C4-2B (cell line): ENCODE data around the gene OR10T2.
"Not testable (repeated sequence)": the region's sequence is repeated elsewhere in the genome, so short reads cannot be mapped to it uniquely, and the experiment has no call there.

ENCODE experiments used
- H3K27ac ChIP-seq: fragments of 450-650 bp; 2 replicates; pipeline ENCODE4 v1.5.1; 2017
- ZFX ChIP-seq: fragments of 450-650 bp; IDR thresholded peaks from 2 replicates; pipeline ENCODE4 v1.6.1; 2017
- TF ChIP-seq, protein P1 (sequence below): fragments of 450-650 bp; conservative IDR thresholded peaks from 2 replicates; pipeline ENCODE4 v1.5.1; 2017; ENCODE audit warnings: mild to moderate bottlenecking

OR10T2 gene, protein sequence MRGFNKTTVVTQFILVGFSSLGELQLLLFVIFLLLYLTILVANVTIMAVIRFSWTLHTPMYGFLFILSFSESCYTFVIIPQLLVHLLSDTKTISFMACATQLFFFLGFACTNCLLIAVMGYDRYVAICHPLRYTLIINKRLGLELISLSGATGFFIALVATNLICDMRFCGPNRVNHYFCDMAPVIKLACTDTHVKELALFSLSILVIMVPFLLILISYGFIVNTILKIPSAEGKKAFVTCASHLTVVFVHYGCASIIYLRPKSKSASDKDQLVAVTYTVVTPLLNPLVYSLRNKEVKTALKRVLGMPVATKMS

DNA sequence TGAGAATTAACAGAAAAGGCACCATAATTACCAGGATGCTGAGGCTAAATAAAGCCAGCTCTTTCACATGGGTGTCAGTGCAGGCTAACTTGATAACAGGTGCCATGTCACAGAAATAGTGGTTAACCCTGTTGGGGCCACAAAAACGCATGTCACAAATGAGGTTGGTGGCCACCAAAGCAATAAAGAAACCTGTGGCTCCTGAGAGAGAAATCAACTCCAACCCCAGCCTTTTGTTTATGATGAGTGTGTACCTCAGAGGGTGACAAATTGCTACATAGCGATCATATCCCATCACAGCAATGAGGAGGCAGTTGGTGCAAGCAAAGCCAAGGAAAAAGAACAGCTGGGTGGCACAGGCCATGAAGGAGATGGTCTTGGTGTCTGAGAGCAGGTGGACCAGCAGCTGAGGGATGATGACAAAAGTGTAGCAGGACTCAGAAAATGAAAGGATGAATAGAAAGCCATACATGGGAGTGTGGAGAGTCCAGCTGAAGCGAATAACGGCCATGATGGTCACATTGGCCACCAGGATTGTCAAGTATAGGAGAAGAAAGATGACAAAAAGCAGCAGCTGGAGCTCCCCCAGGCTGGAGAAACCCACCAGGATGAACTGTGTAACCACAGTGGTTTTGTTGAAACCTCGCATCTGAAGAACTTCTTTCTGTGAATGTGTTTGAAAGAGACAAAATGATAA, at the start of gene OR10T2:
Gene OR10T2 (minus strand): TSS at position 649 of the 697 bp plus-strand sequence. CDS start 0 bp downstream, at position 649.
- TF ChIP-seq, protein P1, sequence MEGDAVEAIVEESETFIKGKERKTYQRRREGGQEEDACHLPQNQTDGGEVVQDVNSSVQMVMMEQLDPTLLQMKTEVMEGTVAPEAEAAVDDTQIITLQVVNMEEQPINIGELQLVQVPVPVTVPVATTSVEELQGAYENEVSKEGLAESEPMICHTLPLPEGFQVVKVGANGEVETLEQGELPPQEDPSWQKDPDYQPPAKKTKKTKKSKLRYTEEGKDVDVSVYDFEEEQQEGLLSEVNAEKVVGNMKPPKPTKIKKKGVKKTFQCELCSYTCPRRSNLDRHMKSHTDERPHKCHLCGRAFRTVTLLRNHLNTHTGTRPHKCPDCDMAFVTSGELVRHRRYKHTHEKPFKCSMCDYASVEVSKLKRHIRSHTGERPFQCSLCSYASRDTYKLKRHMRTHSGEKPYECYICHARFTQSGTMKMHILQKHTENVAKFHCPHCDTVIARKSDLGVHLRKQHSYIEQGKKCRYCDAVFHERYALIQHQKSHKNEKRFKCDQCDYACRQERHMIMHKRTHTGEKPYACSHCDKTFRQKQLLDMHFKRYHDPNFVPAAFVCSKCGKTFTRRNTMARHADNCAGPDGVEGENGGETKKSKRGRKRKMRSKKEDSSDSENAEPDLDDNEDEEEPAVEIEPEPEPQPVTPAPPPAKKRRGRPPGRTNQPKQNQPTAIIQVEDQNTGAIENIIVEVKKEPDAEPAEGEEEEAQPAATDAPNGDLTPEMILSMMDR = no peak
- TF ChIP-seq ZFX = no peak
- H3K27ac ChIP-seq = no peak within 1 kb of the TSS

DNA sequence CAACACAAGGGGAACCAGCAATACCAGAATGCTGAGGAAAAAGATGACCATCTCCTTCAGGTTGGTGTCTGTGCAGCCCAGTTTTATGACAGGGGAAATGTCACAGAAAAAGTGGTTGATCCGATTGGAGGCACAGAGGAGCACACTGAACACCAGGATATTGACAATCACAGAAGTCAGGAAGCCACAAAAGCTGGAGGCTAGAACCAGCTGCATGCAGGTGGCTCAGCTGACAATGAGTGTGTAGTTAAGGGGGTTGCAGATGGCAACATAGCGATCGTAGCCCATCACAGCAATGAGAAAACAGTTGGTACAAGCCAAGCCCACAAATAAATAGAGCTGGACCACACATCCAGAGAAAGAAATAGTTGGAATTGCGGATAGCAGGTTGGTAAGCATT, 46.1 kb upstream of the OR10T2 start:
- no peak for TF ChIP-seq ZFX
- TF ChIP-seq, protein P1 = no peak
- H3K27ac ChIP-seq = no peak overlapping the region

DNA sequence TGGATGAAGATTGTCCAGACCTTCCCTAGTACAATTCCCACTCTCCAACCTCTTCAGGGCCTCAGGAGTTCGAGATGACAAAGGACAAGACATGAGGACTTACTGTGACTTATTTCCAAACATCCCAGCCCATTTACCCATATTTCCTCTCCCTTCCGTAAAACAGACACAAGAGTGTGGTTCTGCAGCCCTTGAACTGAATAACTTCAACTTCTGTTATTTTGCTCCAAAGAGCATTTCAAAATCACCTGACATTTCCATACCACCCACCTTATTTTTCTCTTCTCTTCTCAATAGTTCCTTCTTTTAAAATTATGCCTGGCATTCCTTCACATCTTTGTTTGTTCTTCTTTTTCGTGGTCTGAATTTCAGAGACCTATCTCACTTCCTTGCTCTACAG, 35.5 kb upstream of the OR10T2 start:
- no peak overlapping the region for H3K27ac ChIP-seq
- no peak for TF ChIP-seq ZFX
- TF ChIP-seq, protein P1 = no peak

DNA sequence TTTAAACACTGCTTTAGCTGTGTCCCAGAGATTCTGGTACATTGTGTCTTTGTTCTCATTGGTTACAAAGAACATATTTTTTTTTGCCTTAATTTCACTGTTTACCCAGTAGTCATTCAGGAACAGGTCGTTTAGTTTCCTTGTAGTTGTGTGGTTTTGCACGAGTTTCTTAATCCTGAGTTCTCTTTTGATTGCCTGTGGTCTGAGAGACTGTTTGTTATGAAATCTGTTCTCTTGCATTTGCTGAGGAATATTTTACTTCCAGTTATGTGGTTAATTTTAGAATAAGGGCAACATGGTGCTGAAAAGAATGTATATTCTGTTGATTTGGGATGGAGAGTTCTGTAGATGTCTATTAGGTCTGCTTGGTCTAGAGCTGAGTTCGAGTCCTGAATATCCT, 30.9 kb upstream of the OR10T2 start:
- not testable (repeated sequence) for H3K27ac ChIP-seq

DNA sequence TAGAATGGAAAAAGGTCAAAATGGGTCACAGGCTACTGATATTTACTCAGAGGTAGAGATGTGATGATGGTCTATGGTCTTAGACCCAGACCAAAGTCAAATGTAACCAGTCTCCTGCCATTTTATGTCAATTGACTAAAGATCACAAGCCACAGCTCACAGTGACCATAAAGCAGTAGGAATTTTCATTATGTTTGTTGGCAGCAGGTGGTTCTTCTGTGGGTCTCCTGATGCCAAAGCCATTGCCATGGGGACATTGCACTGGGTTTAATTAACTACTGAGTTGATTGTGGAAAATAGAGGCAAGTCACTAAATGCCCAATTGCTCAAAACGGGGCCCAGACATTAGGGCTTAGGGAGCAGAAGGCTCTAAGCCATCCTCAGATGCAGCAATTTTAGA, 26.9 kb upstream of the OR10T2 start, which contains the start of gene OR10K2:
Gene OR10K2 (minus strand): TSS at position 101 of the 400 bp plus-strand sequence. CDS start 5,371 bp downstream, outside the sequence.
- TF ChIP-seq ZFX = no peak
- TF ChIP-seq, protein P1 = no peak

DNA sequence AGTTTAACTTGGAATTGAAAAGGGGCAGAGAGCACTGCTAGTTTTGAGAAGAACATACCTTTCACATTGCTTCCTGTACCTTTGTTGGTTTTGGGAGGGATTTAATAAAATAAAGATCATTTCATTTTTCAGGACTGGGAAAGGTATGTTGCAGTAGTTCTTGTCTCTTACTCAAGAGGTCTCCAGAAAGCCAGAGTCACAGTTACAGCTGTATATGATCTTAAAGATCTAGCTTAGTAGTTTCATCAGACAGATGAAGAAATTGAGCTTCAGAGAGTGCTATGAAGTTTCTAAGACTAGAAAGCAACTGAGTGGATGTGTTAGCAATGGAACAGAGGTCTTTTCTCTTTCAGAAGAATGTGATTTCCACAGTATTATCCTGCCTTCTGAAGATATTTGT, 25.8 kb upstream of the OR10T2 start:
- no peak for TF ChIP-seq ZFX
- TF ChIP-seq, protein P1 = no peak
- no peak overlapping the region for H3K27ac ChIP-seq

More for the DNA sequence above, 26.9 kb upstream of the OR10T2 start, which contains the start of gene OR10K2:
- H3K27ac ChIP-seq = no peak within 1 kb of the TSS

DNA sequence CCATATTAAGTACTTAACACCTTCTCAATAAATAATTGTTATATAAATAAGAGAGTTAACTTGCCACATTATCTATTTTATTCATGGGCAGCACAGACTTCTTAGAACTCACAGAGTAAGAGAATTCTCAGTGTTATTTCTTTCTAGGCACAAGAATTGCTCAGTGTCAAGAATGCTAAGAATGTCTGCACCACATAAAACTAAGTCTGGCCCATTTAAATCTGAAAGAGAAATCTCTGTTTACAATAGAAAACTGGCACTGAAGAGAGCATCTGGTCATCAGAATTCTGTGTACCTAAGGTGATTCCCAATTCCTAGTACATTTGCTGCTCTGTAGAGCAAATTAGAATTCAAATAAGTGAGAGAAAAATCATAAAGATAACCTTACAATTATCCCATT, 22.9 kb upstream of the OR10T2 start:
- no peak overlapping the region for H3K27ac ChIP-seq
- no peak for TF ChIP-seq ZFX
- TF ChIP-seq, protein P1 = no peak
